GM21423 (cell line): ENCODE results near the gene TNP2.

Source experiments
- ATAC-seq: cut with Tn5 transposase; IDR thresholded peaks from one replicate; pipeline ENCODE4 v1.9.1; 2021; ENCODE audit warnings: mild to moderate bottlenecking, moderate library complexity; ENCODE audit not compliant: unreplicated experiment

The TNP2 gene

DNA sequence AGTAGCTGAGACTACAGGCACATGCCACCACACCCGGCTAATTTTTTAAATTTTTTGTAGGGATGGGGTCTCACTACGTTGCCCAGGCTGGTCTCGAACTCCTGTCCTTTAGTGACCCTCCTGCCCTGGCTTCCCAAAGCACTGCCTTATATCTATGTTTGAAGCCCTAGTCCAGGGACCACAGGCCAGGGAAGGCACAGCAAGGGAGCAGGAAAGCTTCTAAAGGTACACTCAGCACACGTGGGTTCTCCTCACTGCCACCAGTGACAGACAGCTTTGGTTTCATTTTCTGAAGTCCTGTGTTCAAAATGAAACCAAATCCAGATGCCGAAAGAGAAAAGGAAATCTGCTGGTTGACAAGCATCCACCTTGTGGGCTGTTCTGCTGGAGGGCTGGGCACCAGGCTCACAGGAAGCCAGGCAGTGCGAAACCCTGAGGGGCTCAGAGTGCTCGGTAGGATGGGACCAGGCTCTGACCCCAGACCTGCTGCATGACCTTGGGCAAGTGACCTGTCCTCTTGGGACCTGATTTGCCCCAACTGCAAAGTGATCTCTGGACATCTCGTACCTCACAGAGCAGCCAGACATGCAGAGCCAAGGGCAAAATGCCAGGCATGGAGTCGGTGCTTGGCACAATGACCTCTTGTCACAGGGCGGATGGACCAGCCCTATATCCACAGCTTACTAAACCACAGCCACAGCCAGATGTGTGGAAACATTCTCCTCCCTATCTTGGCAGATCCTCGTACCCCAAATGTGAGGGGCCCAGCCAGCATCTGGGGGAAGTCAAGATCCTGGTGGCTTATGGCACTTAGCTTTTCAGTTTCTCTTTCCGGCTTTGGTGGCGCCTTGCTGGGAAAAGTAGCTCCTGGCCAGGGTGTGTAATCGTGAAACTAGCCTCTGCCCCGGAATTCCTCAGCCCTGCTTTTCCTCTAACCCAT is 10.3 kb downstream of the TNP2 start:
- ATAC-seq: no peak

GRCh38 chr16:11257131-11257938 is 11.8 kb downstream of the TNP2 start:
- ATAC-seq: no peak

- no peak for ATAC-seq
Measured at GRCh38 chr16:11256661-11257130, 12.4 kb downstream of the TNP2 start.

DNA sequence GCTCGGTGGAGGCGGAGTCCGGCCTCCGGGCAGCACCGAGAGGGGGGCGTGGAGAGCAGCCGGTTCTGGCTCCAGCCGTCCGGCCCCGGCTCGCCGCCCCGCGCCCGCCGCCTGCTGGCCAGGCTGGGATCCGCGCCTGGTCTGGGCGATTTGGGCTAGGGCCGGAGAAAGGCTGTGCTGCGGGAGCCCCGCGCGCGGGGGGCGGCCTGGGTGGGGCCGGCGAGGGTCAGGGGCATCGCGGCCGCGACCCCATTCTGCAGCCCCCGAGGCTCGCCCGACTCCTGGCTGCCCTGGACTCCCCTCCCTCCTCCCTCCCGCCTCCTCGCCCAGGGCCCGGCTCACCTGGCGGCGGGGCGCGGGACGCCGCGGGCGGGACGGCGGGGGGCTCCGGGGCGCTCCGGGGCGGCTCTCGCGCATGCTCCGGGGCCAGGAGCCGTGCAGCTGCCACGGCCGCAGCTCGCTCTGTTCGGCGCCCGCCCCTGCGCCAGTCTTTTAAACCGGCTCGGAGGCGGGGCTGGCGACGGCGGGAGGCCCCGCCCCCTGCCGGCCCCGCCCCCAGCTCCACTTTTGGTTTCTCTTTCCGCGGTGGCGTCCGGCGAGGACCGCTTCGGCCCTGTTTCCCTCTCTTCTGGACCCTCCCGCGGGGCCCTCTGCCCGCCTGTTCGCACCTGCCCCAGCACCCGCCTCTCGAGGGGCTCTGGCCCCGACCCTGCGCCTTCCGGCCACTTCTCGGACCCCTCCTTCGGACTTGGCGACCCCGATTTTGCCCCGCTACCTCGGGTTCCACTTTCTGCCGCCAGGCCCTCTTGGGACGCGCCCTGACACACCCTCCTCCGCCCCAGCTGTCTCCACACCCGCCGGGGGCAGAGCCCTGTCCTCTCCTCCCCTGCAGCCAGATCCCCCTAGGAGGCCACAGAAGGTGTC is 13.1 kb downstream of the TNP2 start, which contains the start of gene SOCS1:
TSS of gene SOCS1 (minus strand) at position 468 of the 924 bp plus-strand sequence. CDS start 726 bp downstream, outside the sequence.
- peak; percentile 48 for ATAC-seq

GRCh38 chr16:11254913-11255736 is 14.0 kb downstream of the TNP2 start:
- peak; percentile 1 for ATAC-seq

GRCh38 chr16:11253995-11254912 is 14.9 kb downstream of the TNP2 start:
- ATAC-seq: no peak

GRCh38 chr16:11253009-11253994 is 15.8 kb downstream of the TNP2 start:
- ATAC-seq: no peak

- no peak for ATAC-seq
Measured at GRCh38 chr16:11252482-11252931, 16.6 kb downstream of the TNP2 start.

DNA sequence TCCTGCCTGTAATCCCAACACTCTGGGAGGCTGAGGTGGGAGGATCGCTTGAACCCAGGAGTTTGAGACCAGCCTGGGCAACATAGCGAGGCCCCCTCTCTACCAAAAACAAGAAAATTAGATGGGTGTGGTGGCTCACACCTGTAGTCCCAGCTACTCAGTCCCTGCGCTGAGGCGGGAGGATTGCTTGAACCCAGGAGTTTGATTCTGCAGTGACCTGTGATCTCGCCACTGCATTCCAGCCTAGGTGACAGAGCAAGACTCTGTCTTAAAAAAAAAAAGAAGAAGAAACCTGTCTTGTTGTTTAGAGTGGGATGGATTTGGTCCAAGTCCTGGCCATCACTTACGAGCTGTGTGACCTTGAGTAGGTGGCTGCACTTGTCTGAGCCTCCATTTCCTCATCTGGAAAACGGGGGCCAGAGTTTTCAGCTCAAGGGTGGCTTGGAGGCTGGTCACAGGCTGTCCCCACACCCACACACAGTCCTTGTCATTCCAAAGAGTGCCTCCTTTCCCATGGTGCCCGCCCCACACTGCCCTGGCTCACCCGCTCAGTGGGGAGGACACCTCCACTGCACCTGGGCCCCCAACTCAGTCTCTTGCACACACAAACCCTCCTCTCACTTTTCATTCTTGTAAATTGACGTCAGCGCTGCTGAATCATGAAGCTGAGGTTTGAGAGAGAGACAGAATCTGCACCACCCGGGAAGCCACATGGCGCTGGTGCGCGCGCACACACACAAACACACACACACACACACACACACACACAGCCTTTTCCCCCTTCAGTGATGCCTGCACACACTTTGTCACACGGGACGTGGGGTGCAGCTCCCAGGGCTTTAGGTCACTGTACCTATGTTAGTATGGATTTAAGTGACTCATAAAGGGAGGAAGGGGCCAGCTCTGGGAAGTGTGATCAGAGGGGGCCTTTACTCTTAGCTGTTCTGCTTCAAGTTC is 17.3 kb downstream of the TNP2 start:
- ATAC-seq: no peak

GRCh38 chr16:11250786-11251524 is 18.2 kb downstream of the TNP2 start:
- no peak for ATAC-seq

DNA sequence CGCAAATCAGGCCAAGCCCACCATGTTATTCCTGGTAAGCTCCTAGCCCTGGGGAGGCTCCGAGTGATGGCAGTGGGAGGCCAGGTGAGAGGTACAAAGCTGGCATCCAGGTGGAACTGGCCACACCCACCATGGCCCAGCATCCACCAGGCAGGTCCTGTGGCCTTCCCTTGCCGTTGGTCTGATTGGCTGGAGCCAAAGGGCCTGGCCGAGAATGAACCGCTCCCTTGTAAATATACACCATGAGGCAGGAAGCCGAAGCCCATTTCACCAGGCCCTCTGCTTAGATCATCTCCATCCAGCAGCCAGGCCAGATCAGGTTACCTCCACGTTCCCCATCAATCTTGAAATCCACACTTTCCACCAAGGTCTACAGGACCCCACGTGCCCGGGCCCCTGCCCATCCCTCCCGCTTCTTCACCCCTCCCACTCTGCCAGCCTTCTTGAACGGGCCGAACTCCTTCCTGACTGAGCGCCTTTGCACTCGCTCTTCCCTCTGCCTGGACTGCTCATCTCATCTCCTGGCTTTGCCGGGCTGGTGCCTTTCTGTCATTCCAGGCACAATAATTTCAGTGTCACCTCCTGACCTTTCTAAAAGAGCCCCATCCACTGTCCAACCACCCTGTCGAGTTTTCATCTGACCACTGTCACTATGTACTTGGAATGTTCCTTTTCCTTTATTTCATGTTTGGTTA is 18.9 kb downstream of the TNP2 start:
- no peak for ATAC-seq

DNA sequence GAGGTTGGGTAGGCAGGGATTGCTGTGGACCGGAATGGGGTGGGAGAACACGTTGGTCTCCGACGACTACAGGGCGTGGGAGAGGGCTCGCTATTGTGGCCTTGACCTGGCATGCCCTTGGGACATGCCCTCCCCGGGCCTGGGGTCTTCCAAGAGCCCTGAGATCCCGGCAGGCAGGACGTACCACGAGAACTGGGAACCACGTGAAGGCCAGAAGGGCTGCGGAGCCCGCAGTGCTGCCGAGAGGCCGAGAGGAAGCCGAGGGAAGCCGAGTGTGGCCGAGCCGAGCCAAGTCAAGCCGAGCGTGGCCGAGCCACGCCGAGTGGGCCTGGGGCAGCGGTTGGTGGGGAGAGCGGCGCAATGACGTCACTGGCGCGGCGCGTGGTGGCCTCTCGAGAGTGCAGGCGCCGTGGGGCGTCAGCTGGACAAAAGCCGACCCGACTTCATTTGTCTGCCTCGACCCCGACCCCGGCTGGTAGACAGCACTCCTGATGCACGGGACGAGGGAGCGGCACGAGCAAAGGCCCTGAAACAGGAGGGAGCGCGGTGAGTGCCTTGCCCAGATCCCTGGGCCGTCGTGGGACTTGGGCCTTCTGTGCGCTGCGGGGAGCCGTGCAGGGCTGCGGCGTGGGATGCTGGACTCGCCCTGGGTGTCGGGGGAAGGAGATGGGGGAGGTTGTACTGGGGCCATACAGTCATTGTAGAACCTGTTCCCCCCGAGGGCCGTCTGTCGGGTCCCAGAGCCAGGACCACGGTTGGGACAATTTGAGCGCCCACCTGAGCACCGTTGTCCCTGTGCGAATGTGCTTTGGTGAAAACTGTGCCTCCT is 19.7 kb downstream of the TNP2 start:
- ATAC-seq: no peak

GRCh38 chr16:11248133-11248532 is 21.0 kb downstream of the TNP2 start:
- ATAC-seq: no peak

DNA sequence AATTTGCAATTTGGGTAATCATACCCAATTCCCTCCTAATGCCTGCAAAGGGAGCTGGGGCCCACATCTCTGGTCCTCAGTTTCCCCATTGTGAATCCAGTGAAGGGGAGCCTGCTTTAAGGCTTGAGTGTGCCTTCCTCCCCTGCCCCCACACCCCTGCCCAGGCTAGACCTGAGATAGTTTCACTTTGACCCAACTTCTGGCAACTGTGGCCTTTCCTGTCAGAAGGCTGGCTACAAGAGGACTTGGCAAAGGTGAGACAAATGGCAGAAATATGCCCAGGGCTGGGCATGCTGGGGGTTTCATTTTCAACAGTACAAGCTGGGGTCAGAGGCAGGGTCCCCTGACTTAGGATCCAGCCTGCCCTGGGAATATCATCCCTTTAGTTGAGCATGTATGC is 23.1 kb downstream of the TNP2 start:
- ATAC-seq: no peak
